Measurements from ENCODE around the gene JMJD1C.

GRCh38 chr10:63501954-63502353 lies 36.2 kb upstream of the JMJD1C start:
- no peak for TF ChIP-seq POLR2A (IDR thresholded peaks at IDR 0.05)
- TF ChIP-seq CTCF (IDR thresholded peaks at IDR 0.05) = no peak
- TF ChIP-seq POLR2AphosphoS5 (IDR thresholded peaks at IDR 0.05; ENCODE audit: insufficient read depth in 1 of 2, low read depth in 1 of 2) = no peak
